ENCODE results near the gene KCNA1. TPM values are rescaled to one million over a fixed set of nuclear protein-coding genes. Genes with fewer than 3 reads are reported as not detected.

Gene KCNA1
- total and polyA plus RNA-seq, 9 donors: 0.01 to 0.25 (median 0.20) TPM; not detected in 4

- Histone ChIP-seq H3K27ac (no peak overlapping the region), H3K4me3 (no peak overlapping the region), H3K27me3 (no peaks in the 10 kb centered on the region), H3K9me3 (no peaks in the 10 kb centered on the region), H3K4me1 (ENCODE audit: insufficient read depth) (no peaks in the 10 kb centered on the region), H3K36me3 (no peaks in the 10 kb centered on the region)
- WGBS, 3 donors: 80 to 89% (median 80%) methylated on average over 1 of the region's 1 CpG
- TF ChIP-seq EP300 (IDR thresholded peaks at IDR 0.05) (no peak), POLR2A (IDR thresholded peaks at IDR 0.05) (no peak)
- TF ChIP-seq, protein P1, sequence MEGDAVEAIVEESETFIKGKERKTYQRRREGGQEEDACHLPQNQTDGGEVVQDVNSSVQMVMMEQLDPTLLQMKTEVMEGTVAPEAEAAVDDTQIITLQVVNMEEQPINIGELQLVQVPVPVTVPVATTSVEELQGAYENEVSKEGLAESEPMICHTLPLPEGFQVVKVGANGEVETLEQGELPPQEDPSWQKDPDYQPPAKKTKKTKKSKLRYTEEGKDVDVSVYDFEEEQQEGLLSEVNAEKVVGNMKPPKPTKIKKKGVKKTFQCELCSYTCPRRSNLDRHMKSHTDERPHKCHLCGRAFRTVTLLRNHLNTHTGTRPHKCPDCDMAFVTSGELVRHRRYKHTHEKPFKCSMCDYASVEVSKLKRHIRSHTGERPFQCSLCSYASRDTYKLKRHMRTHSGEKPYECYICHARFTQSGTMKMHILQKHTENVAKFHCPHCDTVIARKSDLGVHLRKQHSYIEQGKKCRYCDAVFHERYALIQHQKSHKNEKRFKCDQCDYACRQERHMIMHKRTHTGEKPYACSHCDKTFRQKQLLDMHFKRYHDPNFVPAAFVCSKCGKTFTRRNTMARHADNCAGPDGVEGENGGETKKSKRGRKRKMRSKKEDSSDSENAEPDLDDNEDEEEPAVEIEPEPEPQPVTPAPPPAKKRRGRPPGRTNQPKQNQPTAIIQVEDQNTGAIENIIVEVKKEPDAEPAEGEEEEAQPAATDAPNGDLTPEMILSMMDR (IDR thresholded peaks at IDR 0.05): no peak
- DNase-seq: no peak
- intact Hi-C loops (cut with DNase I): no loop called here
Measured at GRCh38 chr12:4933411-4933810, 23.7 kb downstream of the KCNA1 start.

DNA sequence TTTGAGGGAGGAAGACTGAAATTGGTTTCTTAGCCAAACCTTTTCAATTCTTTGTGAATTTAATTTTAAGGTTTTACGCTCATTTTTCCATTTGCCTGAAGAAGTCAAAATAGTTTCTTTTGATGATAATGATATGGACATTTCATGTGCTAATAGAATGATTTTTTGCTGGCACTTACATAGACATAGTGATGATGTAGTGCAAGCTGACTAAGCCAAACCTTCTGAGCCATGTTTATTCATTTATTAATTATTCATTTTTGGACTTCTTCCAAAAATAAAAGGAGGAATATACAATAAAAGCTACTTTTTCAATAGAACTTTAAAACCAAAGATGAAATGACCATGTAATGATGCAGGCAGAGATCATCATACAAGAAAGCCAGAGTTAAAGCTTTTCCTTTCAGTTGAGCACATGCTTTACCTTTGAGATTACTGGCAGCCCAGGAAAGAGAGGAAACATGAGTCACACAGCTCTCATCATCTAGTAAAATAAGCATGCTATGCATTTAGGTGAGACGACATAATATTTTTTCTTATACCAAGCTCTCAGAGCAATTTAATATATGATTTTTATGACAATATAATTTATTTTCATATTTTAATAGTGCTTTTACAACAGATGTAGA lies 24.8 kb downstream of the KCNA1 start:
- intact Hi-C loops (cut with DNase I): no loop called here
- Histone ChIP-seq H3K9me3 (no peaks in the 10 kb centered on the region), H3K36me3 (no peaks in the 10 kb centered on the region), H3K27me3 (no peaks in the 10 kb centered on the region), H3K4me3 (no peak overlapping the region), H3K4me1 (ENCODE audit: insufficient read depth) (no peaks in the 10 kb centered on the region), H3K27ac (no peak overlapping the region)
- no peak for DNase-seq
- 74 to 82% (median 76%) methylated on average over 2 of the region's 2 CpGs for WGBS, 3 donors
- TF ChIP-seq EP300 (IDR thresholded peaks at IDR 0.05): no peak
- TF ChIP-seq, protein P1 (IDR thresholded peaks at IDR 0.05): no peak
- TF ChIP-seq POLR2A (IDR thresholded peaks at IDR 0.05): no peak

DNA sequence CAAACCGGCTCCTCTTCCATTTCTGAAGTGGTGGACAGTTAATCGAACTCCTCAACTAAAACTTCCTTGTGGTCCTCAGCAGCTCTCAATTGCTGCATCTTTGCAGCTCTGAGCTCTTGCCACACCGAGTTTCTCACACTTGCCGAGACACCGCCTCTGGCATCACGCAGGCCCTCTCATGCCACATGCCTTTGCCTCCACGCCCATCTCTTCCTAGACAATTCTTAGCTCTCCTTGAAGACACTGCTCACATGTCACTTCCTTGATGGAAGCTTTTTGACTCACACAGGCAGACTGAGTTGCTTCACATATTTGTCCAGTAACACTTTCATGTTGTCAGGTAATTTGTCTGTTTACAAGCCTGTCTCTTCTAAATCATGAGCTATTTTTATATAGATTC lies 29.2 kb downstream of the KCNA1 start:
- TF ChIP-seq, protein P1 (IDR thresholded peaks at IDR 0.05): no peak
- TF ChIP-seq EP300 (IDR thresholded peaks at IDR 0.05) (no peak), POLR2A (IDR thresholded peaks at IDR 0.05) (no peak)
- H3K27ac ChIP-seq: no peak overlapping the region
- no peaks in the 10 kb centered on the region for H3K4me1 ChIP-seq (ENCODE audit: insufficient read depth)
- no peaks in the 10 kb centered on the region for H3K36me3 ChIP-seq
- DNase-seq: no peak
- H3K4me3 ChIP-seq: no peak overlapping the region
- H3K9me3 ChIP-seq: no peaks in the 10 kb centered on the region
- intact Hi-C loops (cut with DNase I): no loop called here
- 80 to 90% (median 88%) methylated on average over 7 of the region's 7 CpGs for WGBS, 3 donors
- no peaks in the 10 kb centered on the region for H3K27me3 ChIP-seq

- Histone ChIP-seq H3K27me3 (no peaks in the 10 kb centered on the region), H3K4me1 (ENCODE audit: insufficient read depth) (no peaks in the 10 kb centered on the region), H3K9me3 (no peaks in the 10 kb centered on the region), H3K4me3 (no peak overlapping the region), H3K36me3 (no peaks in the 10 kb centered on the region), H3K27ac (no peak overlapping the region)
- TF ChIP-seq, protein P1 (IDR thresholded peaks at IDR 0.05): no peak
- TF ChIP-seq EP300 (IDR thresholded peaks at IDR 0.05): no peak
- TF ChIP-seq POLR2A (IDR thresholded peaks at IDR 0.05): no peak
- intact Hi-C loops (cut with DNase I): no loop called here
- 69 to 81% (median 76%) methylated on average over 16 of the region's 16 CpGs for WGBS, 3 donors
- no peak for DNase-seq
Measured at GRCh38 chr12:4939418-4940023, 29.8 kb downstream of the KCNA1 start.

Measured in ovary (tissue), 9 donors.